AG10803 (cell line): Measurements from ENCODE around the gene SLX1A.
"Not testable (repeated sequence)": the region's sequence is repeated elsewhere in the genome, so short reads cannot be mapped to it uniquely, and the experiment has no call there.

Experiments
- DNase-seq: peaks from one replicate; pipeline ENCODE4 v3.0.0; 2010; ENCODE audit warnings: low read depth
- H3K4me3 ChIP-seq: 2 replicates; pipeline ENCODE4 v1.5.1; 2011; ENCODE audit warnings: mild to moderate bottlenecking, low read length, control low read depth
- TF ChIP-seq, protein P1 (sequence below): conservative IDR thresholded peaks from 2 replicates; pipeline ENCODE4 v1.5.1; 2011; ENCODE audit warnings: mild to moderate bottlenecking, low read length, control low read depth, inconsistent platforms

Gene SLX1A

DNA sequence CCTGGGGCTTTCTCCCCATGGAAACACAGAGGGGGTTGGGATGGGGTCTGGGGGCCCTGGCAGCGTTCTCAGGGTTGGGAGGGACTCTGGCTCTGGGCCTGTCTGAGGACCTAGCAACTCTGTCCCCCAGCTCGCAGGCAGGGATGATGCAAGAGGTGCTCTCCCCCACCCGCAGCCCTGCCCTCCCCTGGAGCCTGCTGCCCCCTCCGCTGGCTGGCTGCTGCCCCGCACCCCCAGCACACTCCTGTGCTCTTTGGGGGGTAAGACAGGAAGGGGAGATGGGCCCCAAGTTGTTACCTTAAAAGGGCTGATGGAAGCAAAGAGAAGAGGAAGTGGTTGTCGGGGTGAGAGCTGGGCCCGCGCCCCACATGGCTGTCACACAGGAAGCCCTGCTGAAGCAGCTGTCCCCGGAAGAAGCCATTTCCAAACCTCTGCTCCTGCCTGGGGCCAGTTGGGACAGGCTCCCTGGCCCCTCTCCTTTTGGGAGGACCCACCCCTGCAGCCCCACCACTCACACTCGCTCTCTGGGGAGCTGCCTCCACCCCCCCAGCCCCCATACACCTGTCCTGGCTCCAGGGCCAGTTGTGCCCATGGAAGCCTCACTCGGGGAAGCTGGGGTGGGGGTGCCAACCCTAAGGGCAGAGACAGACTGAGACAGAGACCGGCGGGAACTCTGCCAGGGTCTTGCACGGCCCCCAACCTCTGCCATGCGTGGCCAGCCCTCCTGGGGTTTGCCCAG, 7.8 kb upstream of the SLX1A start:
- no peak overlapping the region for H3K4me3 ChIP-seq
- TF ChIP-seq, protein P1, sequence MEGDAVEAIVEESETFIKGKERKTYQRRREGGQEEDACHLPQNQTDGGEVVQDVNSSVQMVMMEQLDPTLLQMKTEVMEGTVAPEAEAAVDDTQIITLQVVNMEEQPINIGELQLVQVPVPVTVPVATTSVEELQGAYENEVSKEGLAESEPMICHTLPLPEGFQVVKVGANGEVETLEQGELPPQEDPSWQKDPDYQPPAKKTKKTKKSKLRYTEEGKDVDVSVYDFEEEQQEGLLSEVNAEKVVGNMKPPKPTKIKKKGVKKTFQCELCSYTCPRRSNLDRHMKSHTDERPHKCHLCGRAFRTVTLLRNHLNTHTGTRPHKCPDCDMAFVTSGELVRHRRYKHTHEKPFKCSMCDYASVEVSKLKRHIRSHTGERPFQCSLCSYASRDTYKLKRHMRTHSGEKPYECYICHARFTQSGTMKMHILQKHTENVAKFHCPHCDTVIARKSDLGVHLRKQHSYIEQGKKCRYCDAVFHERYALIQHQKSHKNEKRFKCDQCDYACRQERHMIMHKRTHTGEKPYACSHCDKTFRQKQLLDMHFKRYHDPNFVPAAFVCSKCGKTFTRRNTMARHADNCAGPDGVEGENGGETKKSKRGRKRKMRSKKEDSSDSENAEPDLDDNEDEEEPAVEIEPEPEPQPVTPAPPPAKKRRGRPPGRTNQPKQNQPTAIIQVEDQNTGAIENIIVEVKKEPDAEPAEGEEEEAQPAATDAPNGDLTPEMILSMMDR, result no peak
- no peak for DNase-seq

DNA sequence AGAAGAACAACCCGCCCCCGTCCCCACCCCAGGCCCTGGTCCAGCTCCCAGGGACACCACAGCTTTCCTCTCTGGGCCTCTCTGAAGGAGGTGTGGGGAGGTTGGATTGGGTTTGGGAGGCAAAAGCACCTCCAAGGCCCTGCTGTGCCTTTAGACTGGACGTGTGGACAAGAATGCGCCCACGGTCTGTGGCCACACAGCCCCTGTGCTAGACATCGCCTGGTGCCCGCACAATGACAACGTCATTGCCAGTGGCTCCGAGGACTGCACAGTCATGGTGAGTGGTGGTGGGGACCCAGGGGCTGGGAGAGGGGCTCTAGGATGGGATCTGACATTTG, 7.3 kb upstream of the SLX1A start:
- no peak for DNase-seq
- no peak overlapping the region for H3K4me3 ChIP-seq
- TF ChIP-seq, protein P1, result no peak

DNA sequence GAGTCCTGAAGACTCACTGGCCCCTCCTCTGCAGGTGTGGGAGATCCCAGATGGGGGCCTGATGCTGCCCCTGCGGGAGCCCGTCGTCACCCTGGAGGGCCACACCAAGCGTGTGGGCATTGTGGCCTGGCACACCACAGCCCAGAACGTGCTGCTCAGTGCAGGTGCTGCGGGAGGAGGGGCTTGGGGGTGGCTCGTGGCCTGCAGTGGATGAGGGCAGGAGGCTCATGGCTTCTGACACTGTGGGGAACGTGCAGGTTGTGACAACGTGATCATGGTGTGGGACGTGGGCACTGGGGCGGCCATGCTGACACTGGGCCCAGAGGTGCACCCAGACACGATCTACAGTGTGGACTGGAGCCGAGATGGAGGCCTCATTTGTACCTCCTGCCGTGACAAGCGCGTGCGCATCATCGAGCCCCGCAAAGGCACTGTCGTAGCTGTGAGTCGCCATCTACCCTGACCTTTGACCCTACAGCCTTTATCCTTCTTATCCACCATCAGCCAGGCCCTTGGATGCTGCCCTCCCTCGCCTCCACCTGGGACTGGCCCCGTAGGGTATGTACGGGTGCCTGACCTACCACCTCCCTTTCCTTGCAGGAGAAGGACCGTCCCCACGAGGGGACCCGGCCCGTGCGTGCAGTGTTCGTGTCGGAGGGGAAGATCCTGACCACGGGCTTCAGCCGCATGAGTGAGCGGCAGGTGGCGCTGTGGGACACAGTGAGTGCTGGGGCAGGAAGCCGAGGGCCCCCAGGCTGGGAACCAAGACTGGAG, 6.7 kb upstream of the SLX1A start:
- TF ChIP-seq, protein P1, result peak; percentile 69
- DNase-seq, result peak; percentile 39
- H3K4me3 ChIP-seq, result no peak overlapping the region

DNA sequence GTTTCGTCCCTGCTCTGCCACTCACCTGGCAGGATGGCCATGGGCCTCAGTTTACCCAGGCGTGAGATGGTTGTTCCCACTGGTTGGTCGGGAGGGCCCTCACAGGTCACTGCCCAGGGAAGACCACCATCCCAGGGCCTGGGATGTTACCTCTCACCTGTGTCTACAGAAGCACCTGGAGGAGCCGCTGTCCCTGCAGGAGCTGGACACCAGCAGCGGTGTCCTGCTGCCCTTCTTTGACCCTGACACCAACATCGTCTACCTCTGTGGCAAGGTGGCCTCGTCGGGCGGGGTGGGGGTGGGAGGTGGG, 6.2 kb upstream of the SLX1A start:
- H3K4me3 ChIP-seq, result no peak overlapping the region
- TF ChIP-seq, protein P1, result no peak
- DNase-seq, result no peak

DNA sequence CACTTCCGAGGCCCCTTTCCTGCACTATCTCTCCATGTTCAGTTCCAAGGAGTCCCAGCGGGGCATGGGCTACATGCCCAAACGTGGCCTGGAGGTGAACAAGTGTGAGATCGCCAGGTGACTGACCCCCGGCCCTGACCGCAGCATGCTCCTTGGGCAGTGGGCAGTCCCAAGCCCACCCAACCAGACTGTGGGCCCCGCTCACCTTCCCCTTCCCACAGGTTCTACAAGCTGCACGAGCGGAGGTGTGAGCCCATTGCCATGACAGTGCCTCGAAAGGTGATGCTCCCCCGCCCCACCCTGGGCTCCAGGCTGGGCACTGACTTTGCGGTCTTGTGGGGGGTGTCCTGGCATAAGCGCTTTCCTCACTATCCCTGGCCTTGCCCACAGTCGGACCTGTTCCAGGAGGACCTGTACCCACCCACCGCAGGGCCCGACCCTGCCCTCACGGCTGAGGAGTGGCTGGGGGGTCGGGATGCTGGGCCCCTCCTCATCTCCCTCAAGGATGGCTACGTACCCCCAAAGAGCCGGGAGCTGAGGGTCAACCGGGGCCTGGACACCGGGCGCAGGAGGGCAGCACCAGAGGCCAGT, 5.6 kb upstream of the SLX1A start:
- H3K4me3 ChIP-seq, result no peak overlapping the region
- DNase-seq, result no peak
- TF ChIP-seq, protein P1, result no peak

DNA sequence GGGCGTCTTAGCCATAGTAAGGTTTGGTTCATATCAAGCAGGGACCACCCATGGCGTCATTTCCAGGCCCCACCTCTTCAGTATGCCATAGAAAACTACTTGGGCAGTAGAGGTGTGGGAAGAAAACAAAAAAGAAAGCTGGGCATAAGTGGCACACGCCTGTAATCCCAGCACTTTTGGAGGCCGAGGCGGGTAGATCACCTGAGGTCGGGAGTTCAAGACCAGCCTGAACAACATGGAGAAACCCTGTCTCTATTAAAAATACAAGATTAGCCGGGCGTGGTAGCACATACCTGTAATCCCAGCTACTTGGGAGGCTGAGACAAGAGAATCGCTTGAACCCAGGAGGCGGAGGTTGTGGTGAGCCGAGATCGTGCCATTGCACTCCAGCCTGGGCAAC, 2.5 kb upstream of the SLX1A start:
- not testable (repeated sequence) for DNase-seq, H3K4me3 ChIP-seq

DNA sequence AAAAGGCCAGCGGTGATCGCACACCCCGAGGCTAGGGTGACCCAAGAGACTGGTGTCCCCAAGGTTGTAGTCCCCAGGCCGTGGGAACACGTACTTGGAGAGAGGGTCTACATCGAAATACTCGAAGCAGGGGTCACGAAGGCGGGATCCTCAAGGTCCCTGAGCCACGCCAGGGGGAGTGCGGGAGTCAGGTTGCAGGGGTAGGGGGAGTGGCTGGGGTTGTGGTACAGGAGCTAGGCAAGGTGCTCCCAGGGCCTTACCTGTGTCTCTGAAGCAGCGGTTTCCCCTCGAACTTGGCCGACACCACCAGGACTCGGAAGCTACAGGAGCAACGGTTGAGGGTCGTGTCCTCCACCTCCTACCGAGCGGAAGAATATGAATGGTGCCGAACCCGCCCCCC, 577 bp upstream of the SLX1A start:
- not testable (repeated sequence) for DNase-seq, H3K4me3 ChIP-seq

DNA sequence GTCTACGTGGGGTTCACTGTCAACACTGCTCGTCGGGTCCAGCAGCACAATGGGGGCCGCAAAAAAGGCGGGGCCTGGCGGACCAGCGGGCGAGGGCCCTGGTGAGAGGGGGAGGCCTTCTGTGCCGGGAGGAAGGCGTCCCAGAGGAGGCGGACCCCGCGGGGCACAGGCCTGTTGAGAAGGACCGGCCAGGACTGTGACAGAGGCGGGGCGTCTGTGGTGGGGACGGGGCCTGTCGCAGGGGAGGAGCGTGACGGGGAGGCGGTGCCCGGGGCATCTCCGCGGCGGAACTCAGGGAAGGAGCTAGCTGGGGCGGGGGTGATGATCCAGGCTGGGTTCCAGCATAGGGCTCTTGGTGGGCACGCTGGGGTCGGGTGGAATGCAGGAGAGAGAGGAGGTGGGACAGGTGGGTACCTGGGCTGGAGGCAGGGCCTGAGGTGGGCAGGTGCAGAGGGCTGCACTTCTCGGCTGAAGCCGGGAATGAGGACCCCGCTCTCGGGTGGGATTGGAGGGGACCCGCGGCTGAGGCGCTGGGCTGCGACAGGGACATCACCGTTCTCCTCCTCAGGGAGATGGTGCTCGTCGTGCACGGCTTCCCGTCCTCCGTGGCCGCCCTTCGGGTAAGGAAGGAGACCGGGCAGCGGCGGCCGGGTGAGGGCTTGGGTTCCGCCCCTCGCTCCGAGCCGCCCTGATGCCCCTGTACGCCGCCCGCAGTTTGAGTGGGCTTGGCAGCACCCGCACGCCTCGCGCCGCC, 674 bp downstream of the SLX1A start:
- H3K4me3 ChIP-seq, result peak overlapping the region; percentile 54
- DNase-seq, result not testable (repeated sequence)

DNA sequence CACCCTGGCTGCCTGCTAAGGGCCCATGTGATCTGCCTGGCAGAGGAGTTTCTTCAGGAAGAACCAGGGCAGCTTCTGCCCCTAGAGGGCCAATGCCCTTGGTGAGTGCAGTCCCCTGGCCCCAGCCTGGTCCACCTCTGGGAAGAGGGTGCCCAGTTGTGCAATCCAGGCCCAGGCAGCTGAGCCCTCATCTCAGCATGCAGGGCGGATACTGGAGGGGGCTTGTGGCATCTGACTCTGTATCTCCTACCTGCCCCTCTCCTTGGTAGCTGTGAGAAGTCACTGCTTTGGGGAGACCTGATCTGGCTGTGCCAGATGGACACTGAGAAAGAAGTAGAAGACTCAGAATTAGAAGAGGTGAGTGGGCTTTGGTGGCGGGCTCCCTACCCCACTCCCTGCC, 3.3 kb downstream of the SLX1A start:
- DNase-seq, H3K4me3 ChIP-seq: not testable (repeated sequence)

DNA sequence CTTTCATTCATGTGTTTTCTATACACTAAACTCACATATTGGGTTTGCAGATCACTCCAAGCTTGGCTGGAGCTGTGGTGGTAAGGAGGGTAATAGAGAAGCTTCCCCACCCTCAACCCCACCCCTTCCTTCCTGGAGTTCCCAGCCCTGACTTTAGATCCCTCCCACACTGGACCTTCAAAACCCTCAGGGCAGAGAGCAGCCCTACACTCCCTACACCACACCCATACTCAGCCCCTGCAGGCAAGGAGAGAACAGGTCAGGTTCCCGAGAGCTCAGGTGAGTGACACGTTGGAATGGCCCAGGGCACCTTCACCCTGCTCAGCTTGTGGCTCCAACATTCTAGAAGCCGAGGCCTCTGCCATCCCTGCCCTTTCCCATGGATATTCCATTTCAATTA, 5.4 kb downstream of the SLX1A start, which contains the start of gene SULT1A3:
Gene SULT1A3 (plus strand): TSS at position 207 of the 400 bp plus-strand sequence. CDS start 1,474 bp downstream, outside the sequence.
- not testable (repeated sequence) for DNase-seq, H3K4me3 ChIP-seq

DNA sequence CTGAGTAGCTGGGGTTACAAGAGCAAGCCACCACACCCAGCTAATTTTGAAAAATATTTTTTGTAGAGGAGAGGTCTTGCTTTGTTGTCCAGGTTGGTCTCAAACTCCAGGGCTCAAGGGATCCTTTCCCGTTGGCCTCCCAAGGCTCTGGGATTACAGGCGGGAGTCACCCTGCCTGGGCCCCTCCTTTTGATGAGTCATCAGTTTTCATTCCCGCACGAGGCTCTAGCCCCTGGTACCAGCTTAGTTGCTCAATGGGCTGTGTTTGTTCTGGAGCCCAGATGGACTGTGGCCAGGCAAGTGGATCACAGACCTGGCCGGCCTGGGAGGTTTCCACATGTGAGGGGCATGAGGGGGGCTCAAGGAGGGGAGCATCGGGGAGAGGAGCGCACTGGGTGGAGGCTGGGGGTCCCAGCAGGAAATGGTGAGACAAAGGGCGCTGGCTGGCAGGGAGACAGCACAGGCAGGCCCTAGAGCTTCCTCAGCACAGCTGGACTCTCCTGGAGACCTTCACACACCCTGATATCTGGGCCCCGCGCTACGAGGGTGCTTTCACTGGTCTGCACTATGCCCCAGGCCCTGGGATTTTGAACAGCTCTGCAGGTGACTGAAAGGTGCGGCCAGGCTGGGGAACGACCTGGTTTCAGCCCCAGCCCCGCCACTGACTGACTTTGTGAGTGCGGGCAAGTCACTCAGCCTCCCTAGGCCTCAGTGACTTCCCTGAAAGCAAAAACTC, 6.1 kb downstream of the SLX1A start:
- not testable (repeated sequence) for DNase-seq

DNA sequence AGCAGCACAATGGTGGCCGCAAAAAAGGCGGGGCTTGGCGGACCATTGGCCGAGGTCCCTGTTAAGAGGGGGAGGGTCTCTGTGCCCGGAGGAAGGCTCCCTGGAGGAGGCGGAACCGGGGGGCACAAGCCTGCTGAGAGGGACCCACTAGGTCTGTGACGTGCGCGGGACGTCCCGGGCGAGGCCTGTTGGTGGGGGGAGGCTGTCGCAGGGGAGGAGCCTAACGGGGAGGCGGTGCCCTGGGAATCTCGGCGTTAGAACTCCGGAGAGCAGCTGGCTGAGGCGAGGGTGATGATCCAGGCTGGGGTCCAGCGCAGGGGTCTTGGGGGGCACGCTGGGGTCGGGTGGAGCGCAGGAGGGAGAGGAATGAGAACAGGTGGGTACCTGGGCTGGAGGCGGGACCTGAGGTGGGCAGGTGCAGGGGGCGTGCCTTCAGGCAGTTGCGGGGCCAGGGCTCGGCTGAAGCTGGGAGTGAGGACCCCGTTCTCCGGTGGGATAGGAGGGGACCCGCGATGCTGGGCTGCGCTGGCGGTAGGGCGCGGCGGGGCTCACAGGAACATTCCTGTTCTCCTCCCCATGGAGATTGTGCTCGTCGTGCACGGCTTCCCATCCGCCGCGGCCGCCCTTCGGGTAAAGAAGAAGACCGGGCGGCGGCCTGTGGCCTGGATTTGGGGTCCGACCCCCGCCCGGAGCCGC, 12.0 kb downstream of the SLX1A start:
- H3K4me3 ChIP-seq, result peak overlapping the region; percentile 46
- not testable (repeated sequence) for DNase-seq

More for the DNA sequence above, 6.1 kb downstream of the SLX1A start:
- not testable (repeated sequence) for H3K4me3 ChIP-seq
